ENCODE data around the gene POC1B.

The POC1B gene

GRCh38 chr12:89490922-89491321, 34.9 kb downstream of the POC1B start:
- no peak overlapping the region for H3K4me3 ChIP-seq (ENCODE audit: low read depth, low read length)
- no peak for DNase-seq (ENCODE audit: low read depth)
- TF ChIP-seq, protein P1, sequence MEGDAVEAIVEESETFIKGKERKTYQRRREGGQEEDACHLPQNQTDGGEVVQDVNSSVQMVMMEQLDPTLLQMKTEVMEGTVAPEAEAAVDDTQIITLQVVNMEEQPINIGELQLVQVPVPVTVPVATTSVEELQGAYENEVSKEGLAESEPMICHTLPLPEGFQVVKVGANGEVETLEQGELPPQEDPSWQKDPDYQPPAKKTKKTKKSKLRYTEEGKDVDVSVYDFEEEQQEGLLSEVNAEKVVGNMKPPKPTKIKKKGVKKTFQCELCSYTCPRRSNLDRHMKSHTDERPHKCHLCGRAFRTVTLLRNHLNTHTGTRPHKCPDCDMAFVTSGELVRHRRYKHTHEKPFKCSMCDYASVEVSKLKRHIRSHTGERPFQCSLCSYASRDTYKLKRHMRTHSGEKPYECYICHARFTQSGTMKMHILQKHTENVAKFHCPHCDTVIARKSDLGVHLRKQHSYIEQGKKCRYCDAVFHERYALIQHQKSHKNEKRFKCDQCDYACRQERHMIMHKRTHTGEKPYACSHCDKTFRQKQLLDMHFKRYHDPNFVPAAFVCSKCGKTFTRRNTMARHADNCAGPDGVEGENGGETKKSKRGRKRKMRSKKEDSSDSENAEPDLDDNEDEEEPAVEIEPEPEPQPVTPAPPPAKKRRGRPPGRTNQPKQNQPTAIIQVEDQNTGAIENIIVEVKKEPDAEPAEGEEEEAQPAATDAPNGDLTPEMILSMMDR (IDR thresholded peaks at IDR 0.05; ENCODE audit: insufficient read depth, low read depth, low read length, missing control alignments) = no peak

GRCh38 chr12:89486264-89486663, 39.6 kb downstream of the POC1B start:
- DNase-seq (ENCODE audit: low read depth) = no peak
- TF ChIP-seq, protein P1 (IDR thresholded peaks at IDR 0.05; ENCODE audit: insufficient read depth, low read depth, low read length, missing control alignments) = no peak
- H3K4me3 ChIP-seq (ENCODE audit: low read depth, low read length) = no peak overlapping the region

- H3K4me3 ChIP-seq (ENCODE audit: low read depth, low read length) = no peak overlapping the region
- DNase-seq (ENCODE audit: low read depth) = no peak
- TF ChIP-seq, protein P1 (IDR thresholded peaks at IDR 0.05; ENCODE audit: insufficient read depth, low read depth, low read length, missing control alignments) = no peak
These were observed 41.4 kb downstream of the POC1B start for GRCh38 chr12:89484470-89484869.

- TF ChIP-seq, protein P1 (IDR thresholded peaks at IDR 0.05; ENCODE audit: insufficient read depth, low read depth, low read length, missing control alignments) = no peak
- H3K4me3 ChIP-seq (ENCODE audit: low read depth, low read length) = no peak overlapping the region
- DNase-seq (ENCODE audit: low read depth) = no peak
These were observed 44.5 kb downstream of the POC1B start for GRCh38 chr12:89481213-89481914.

DNA sequence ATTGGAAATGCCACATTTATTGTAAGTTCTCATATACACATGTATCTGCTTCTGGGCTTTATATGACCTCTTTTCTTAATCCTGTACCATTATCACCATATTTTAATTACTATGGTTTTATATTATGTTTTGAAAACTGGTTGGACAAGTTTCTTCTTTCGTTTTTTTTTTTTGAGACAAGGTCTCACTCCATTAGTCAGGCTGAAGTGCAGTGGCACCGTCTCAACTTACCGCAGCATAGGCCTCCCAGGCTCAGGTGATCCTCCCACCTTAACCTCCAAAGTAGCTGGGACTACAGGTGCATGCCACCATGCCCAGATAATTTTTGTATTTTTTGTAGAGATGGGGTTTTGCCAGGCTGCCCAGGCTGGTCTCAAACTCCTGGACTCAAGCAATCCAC, 45.9 kb downstream of the POC1B start:
- TF ChIP-seq, protein P1 (IDR thresholded peaks at IDR 0.05; ENCODE audit: insufficient read depth, low read depth, low read length, missing control alignments) = no peak
- DNase-seq (ENCODE audit: low read depth) = no peak
- no peak overlapping the region for H3K4me3 ChIP-seq (ENCODE audit: low read depth, low read length)

GRCh38 chr12:89477633-89478279, 48.1 kb downstream of the POC1B start:
- no peak for DNase-seq (ENCODE audit: low read depth)
- TF ChIP-seq, protein P1 (IDR thresholded peaks at IDR 0.05; ENCODE audit: insufficient read depth, low read depth, low read length, missing control alignments) = no peak
- no peak overlapping the region for H3K4me3 ChIP-seq (ENCODE audit: low read depth, low read length)
